ENCODE data around the gene ABTB2.

Gene ABTB2

GRCh38 chr11:34209809-34210208 lies 148.0 kb downstream of the ABTB2 start:
- no peak for DNase-seq (ENCODE audit: low read depth)

GRCh38 chr11:34208266-34209135 lies 149.3 kb downstream of the ABTB2 start:
- DNase-seq (ENCODE audit: low read depth) = no peak

- no peak for DNase-seq (ENCODE audit: low read depth)
Measured at GRCh38 chr11:34207487-34208180, 150.2 kb downstream of the ABTB2 start.

GRCh38 chr11:34206407-34207300 lies 151.2 kb downstream of the ABTB2 start:
- no peak for DNase-seq (ENCODE audit: low read depth)

- DNase-seq (ENCODE audit: low read depth) = no peak
Measured at GRCh38 chr11:34205326-34206035, 152.3 kb downstream of the ABTB2 start.

- DNase-seq (ENCODE audit: low read depth) = no peak
Measured at GRCh38 chr11:34204396-34205279, 153.2 kb downstream of the ABTB2 start.

GRCh38 chr11:34203377-34203871 lies 154.4 kb downstream of the ABTB2 start:
- DNase-seq (ENCODE audit: low read depth) = no peak

GRCh38 chr11:34201129-34201528 lies 156.7 kb downstream of the ABTB2 start:
- no peak for DNase-seq (ENCODE audit: low read depth)

- no peak for DNase-seq (ENCODE audit: low read depth)
Measured at GRCh38 chr11:34199525-34199924, 158.3 kb downstream of the ABTB2 start.

GRCh38 chr11:34198523-34198922 lies 159.3 kb downstream of the ABTB2 start:
- no peak for DNase-seq (ENCODE audit: low read depth)

- no peak for DNase-seq (ENCODE audit: low read depth)
Measured at GRCh38 chr11:34197256-34197655, 160.6 kb downstream of the ABTB2 start.

- DNase-seq (ENCODE audit: low read depth) = no peak
Measured at GRCh38 chr11:34194576-34195335, 163.1 kb downstream of the ABTB2 start.

- DNase-seq (ENCODE audit: low read depth) = no peak
Measured at GRCh38 chr11:34192481-34193401, 165.1 kb downstream of the ABTB2 start.

GRCh38 chr11:34191578-34191977 lies 166.2 kb downstream of the ABTB2 start:
- no peak for DNase-seq (ENCODE audit: low read depth)

GRCh38 chr11:34190192-34191139 lies 167.3 kb downstream of the ABTB2 start:
- DNase-seq (ENCODE audit: low read depth) = no peak

GRCh38 chr11:34189191-34189590 lies 168.6 kb downstream of the ABTB2 start:
- no peak for DNase-seq (ENCODE audit: low read depth)

GRCh38 chr11:34188181-34188580 lies 169.6 kb downstream of the ABTB2 start:
- no peak for DNase-seq (ENCODE audit: low read depth)

Data from stimulated activated CD8-positive, alpha-beta memory T cell treated with anti-CD3 and anti-CD28 coated beads, Interleukin-15, amount 100 ng/mL, for 1 hour (primary cell).